Ovary (tissue), 9 donors: ENCODE data around the gene METTL26. TPM values are rescaled to one million over a fixed set of nuclear protein-coding genes. Genes with fewer than 3 reads are reported as not detected.

ENCODE experiments used
- DNase-seq, 5 donors: peaks; one replicate each; pipeline ENCODE4 v3.0.0-alpha.2; 2019 to 2020
- H3K27ac ChIP-seq, 2 donors: fragments of 200-600 bp; one replicate each; pipeline versions ENCODE4 v1.5.1 to v1.8.0; 2019 to 2022
- H3K27me3 ChIP-seq: fragments of 200-600 bp; one replicate; pipeline ENCODE4 v1.8.0; 2022
- H3K36me3 ChIP-seq: fragments of 200-600 bp; sonication (generic); one replicate; pipeline ENCODE4 v1.5.1; 2019
- H3K4me1 ChIP-seq: one replicate; pipeline ENCODE4 v1.8.1; 2013; ENCODE audit warnings: mild to moderate bottlenecking, moderate library complexity; ENCODE audit not compliant: insufficient read depth
- H3K4me3 ChIP-seq: fragments of 200-600 bp; sonication (generic); one replicate; pipeline ENCODE4 v1.5.1; 2017
- H3K9me3 ChIP-seq, 2 donors: fragments of 200-600 bp in 1 of 2; sonication (generic) in 1 of 2; one replicate each; pipeline versions ENCODE4 v1.5.1 to v1.8.1; 2013 to 2019; ENCODE audit warnings: mild to moderate bottlenecking in 1 of 2, moderate library complexity in 1 of 2
- EP300 ChIP-seq: sonication (generic); formaldehyde crosslinking; IDR thresholded peaks from one replicate; pipeline ENCODE4 v1.6.1; 2017; ENCODE audit warnings: antibody characterized with exemption
- POLR2A ChIP-seq: fragments of 450-650 bp; IDR thresholded peaks from one replicate; pipeline ENCODE4 v1.6.1; 2017; ENCODE audit warnings: antibody characterized with exemption, mild to moderate bottlenecking, moderate library complexity
- WGBS, 3 donors: extraction: QIAGEN DNeasy Blood & Tissue Kit in 1 of 3; methylation state at CpG; one replicate each; pipeline versions ENCODE4 v1.1.5 to v1.1.7; 2013 to 2017; 5-methylcytosine and 5-hydroxymethylcytosine counted together
- intact Hi-C, 4 donors: fragments of 100-400 bp; cut with DNase I; formaldehyde crosslinking; loops; one replicate each; pipeline versions ENCODE4 v1.11.0 to v1.15.1; 2022 to 2023
- polyA plus RNA-seq, 2 donors: library from polyadenylated mRNA; stranded (reverse); fragments of 200-250 nt in 1 of 2; fragments of 350-450 nt in 1 of 2; fragmentation: Illumina TruSeq in 1 of 2; extraction: RNeasy Lipid Tissue Mini Kit (QIAGEN cat#74804) in 1 of 2; gene quantifications; one replicate each; pipeline ENCODE4 v1.2.3, GENCODE V29; 2013 to 2014
- total RNA-seq, 7 donors: library from RNA; depleted of rRNA in 2 of 7; stranded (reverse); fragments of >200 nt in 2 of 7; fragmentation: NEBNext Ultra II Directional in 3 of 7; extraction: Animal tissue kit (Norgen Biotek cat#: 25700) in 3 of 7; gene quantifications; one replicate each; pipeline versions ENCODE4 v1.1.0 to v1.2.4, GENCODE V29; 2016 to 2023
- TF ChIP-seq, protein P1 (sequence below), 3 donors: fragments of 450-650 bp in 2 of 3; fragments of 200-600 bp in 1 of 3; IDR thresholded peaks; one replicate each; pipeline versions ENCODE4 v1.5.1 to v1.8.0; 2016 to 2022; ENCODE audit warnings: antibody characterized with exemption in 3 of 3, mild to moderate bottlenecking in 1 of 3
- donor health status: DM: no; HTN: no; CAD: no; lungs with moderate emphysema.
- donor health status: DM: no; HTN: no; CAD: no.
- donor health status: Bipolar disorder and iron deficiency.
- donor health status: DM: yes; HTN: yes; CAD: no.
- donor health status: DM: no; HTN: no; CAD: no.
- donor health status: DM: yes; HTN: yes; CAD: no.

The METTL26 gene
- total and polyA plus RNA-seq, 9 donors = 12.2 to 139 (median 75.9) TPM

DNA sequence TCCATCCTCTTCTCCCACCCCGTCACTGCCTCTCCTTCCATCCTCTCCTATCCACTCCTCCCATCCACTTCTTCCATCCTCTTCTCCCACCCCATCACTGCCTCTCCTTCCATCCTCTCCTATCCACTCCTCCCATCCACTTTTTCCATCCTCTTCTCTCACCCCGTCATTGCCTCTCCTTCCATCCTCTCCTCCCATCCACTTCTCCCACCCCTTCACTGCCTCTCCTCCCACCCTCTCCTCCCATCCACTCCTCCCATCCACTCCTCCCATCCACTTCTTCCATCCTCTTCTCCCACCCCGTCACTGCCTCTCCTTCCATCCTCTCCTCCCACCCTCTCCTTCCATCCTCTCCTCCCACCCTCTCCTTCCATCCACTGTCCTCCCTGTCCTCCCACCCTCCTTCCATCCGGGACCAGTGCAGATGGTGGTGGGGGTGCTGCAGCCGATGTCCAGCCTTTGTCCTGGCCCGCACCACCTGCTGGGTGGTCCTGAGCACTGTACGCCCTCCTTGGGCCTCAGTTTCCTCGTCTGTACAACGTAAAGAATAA, 4.2 kb downstream of the METTL26 start:
- Histone ChIP-seq H3K4me1 (peaks cover 20% of the 10 kb centered on the region), H3K27ac (no peak overlapping the region), H3K9me3 (no peaks in the 10 kb centered on the region), H3K4me3 (no peak overlapping the region), H3K27me3 (no peaks in the 10 kb centered on the region), H3K36me3 (no peaks in the 10 kb centered on the region)
- no peak for DNase-seq
- intact Hi-C loops = loop anchor here in 1 of 4 donors (10.0 kb wide), 1 partner anchor 1333 kb away; the partner anchor contains the start of genes RNF151 and RPS2
- TF ChIP-seq EP300 = no peak
- TF ChIP-seq, protein P1, sequence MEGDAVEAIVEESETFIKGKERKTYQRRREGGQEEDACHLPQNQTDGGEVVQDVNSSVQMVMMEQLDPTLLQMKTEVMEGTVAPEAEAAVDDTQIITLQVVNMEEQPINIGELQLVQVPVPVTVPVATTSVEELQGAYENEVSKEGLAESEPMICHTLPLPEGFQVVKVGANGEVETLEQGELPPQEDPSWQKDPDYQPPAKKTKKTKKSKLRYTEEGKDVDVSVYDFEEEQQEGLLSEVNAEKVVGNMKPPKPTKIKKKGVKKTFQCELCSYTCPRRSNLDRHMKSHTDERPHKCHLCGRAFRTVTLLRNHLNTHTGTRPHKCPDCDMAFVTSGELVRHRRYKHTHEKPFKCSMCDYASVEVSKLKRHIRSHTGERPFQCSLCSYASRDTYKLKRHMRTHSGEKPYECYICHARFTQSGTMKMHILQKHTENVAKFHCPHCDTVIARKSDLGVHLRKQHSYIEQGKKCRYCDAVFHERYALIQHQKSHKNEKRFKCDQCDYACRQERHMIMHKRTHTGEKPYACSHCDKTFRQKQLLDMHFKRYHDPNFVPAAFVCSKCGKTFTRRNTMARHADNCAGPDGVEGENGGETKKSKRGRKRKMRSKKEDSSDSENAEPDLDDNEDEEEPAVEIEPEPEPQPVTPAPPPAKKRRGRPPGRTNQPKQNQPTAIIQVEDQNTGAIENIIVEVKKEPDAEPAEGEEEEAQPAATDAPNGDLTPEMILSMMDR (IDR thresholded peaks at IDR 0.05) = no peak
- no peak for TF ChIP-seq POLR2A
- WGBS, 3 donors = 35 to 46% (median 39%) methylated on average over 8 to 9 of the region's 9 CpGs

DNA sequence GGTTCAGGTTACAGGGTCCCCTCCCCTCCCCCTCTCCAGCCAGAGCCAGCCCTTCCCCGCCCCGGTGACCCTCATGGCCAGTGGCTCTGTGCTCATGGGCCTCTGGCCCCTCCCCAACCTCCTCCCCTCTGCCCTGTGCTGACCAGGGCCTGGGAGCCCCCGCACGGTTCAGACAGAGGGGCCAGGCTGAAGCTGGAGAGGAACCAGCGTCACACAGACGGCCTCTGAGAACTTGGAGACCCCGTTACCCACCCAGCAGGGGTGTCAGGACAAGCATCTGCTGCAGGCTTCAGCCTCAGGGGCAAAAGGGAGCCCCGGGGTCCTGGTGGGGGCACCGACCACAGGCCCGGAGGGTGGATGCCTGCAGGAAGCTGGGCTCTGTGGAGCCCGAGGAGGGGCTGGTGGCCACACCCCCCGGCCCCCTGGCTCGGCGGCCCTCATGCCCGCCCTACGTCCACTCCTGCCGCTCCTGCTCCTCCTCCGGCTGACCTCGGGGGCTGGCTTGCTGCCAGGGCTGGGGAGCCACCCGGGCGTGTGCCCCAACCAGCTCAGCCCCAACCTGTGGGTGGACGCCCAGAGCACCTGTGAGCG, 5.2 kb downstream of the METTL26 start, which contains the start of gene WFIKKN1:
Gene WFIKKN1 (plus strand): TSS at position 171 of the 591 bp plus-strand sequence. CDS start 269 bp downstream, at position 440.
- WGBS, 3 donors = 2 to 5% (median 3%) methylated on average over 14 to 23 of the region's 23 CpGs
- intact Hi-C loops = loop anchor here in 1 of 4 donors (10.0 kb wide), 1 partner anchor 1334 kb away; the partner anchor contains the start of genes RNF151 and RPS2
- DNase-seq = peak; percentile 45 to 75 (median 68)
- Histone ChIP-seq H3K27me3 (no peaks in the 10 kb centered on the region), H3K27ac (peak within 1 kb of the TSS in 1 of 2 donors; percentile 12), H3K9me3 (no peaks in the 10 kb centered on the region), H3K36me3 (no peaks in the 10 kb centered on the region), H3K4me1 (peaks cover 20% of the 10 kb centered on the region), H3K4me3 (no peak within 1 kb of the TSS)
- TF ChIP-seq POLR2A = no peak

DNA sequence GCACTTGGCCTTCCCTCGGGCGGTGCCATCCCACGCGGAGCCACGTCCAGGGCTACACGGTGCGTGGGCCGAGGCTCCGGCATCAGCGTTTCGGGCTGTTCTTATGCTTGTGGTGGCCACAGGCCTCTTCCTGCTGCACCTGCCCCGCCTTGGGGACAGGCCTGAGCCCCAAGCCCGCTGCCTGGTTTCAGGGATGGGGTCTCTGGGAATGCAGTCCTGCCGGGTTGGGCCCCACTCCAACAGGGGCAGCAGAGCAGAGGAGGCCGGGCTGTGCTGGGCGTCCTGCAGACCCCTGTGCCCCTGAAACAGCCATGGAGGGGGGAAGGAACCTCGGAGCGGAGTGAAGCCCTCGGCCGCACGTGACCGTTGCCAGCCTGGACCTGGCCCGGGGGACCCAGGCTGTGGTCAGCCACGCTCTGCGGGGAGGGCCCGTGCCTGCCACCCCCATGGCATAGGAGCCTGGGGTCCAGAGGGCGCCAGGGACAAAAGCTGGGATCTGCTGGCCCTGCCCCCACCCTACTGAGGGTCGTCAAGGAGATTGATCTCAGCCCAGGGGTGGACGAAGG, 5.8 kb downstream of the METTL26 start:
- peak overlapping the region in 1 of 2 donors; percentile 12 for H3K27ac ChIP-seq

DNA sequence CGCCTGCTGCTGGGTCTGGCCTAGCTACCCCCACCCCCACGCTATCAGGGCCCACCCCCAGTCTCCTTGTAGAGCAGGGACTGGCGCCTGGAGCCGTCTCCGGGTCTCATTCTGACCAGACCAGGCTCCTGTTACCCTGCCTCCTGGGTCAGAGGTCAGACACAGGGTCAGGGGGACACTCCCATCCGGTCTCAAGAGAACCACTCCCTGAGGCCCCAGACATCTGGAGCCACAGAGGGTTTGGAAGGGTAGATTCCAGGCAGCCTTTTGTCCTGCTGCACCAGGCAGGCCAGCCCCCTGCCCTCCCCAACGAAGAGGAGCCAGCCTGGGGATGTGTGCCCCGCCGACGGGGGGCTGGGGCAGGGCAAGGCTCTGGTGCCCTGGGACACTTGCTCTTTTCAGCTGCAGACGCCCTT, 6.3 kb downstream of the METTL26 start:
- H3K36me3 ChIP-seq = no peaks in the 10 kb centered on the region
- no peaks in the 10 kb centered on the region for H3K27me3 ChIP-seq
- peak in 3 of 5 donors; percentile 31 to 53 (median 42) for DNase-seq

More for the DNA sequence above, 5.8 kb downstream of the METTL26 start:
- Histone ChIP-seq H3K36me3 (no peaks in the 10 kb centered on the region), H3K4me1 (peaks cover 17% of the 10 kb centered on the region), H3K9me3 (no peaks in the 10 kb centered on the region), H3K27me3 (no peaks in the 10 kb centered on the region), H3K4me3 (no peak overlapping the region)
- intact Hi-C loops = loop anchor here in 1 of 4 donors (10.0 kb wide), 1 partner anchor 1334 kb away; the partner anchor contains the start of genes RNF151 and RPS2
- TF ChIP-seq POLR2A (no peak), EP300 (no peak)
- TF ChIP-seq, protein P1 (IDR thresholded peaks at IDR 0.05) = no peak
- peak in 3 of 5 donors; percentile 25 to 49 (median 26) for DNase-seq
- WGBS, 3 donors = 27 to 35% (median 31%) methylated on average over 23 to 29 of the region's 29 CpGs

More for the DNA sequence above, 6.3 kb downstream of the METTL26 start:
- Histone ChIP-seq H3K27ac (peak overlapping the region; percentile 12 to 25), H3K4me1 (peaks cover 16% of the 10 kb centered on the region), H3K9me3 (no peaks in the 10 kb centered on the region), H3K4me3 (no peak overlapping the region)
- 39 to 58% (median 42%) methylated on average over 11 of the region's 11 CpGs for WGBS, 3 donors
- TF ChIP-seq, protein P1 (IDR thresholded peaks at IDR 0.05) = no peak
- no peak for TF ChIP-seq EP300
- TF ChIP-seq POLR2A = no peak
- intact Hi-C loops = loop anchor here in 2 of 4 donors (5.0 to 10.0 kb wide), 2 partner anchors 38 to 1335 kb away; partner anchors contain the start of genes RAB40C (in 1 of the 2), RNF151 (in 1 of the 2) and RPS2 (in 1 of the 2)
